Activated B cell treated with CpG ODN at 0.5 μM for 24 hours (primary cell): Measurements from ENCODE around the gene TSC1. TPM values are rescaled to one million over a fixed set of nuclear protein-coding genes. Genes with fewer than 3 reads are reported as not detected.

Experiments used
- ATAC-seq: fragments of 200-7000 bp; cut with Tn5 transposase; one replicate; pipeline ENCODE4 v1.10.0; 2021; ENCODE audit warnings: low read depth, mild to moderate bottlenecking, moderate library complexity
- CTCF ChIA-PET: fragments of 350-600 bp; sonication (Branson Sonifier 250); formaldehyde crosslinking; loops from one replicate; lab custom pipeline; 2021; ENCODE audit warnings: antibody characterized with exemption; lab: Charles Lee
- POLR2A ChIA-PET: fragments of 350-600 bp; sonication (Branson Sonifier 250); formaldehyde crosslinking; loops from one replicate; lab custom pipeline; 2021; ENCODE audit warnings: antibody characterized with exemption; lab: Charles Lee
- DNase-seq: peaks from one replicate; pipeline ENCODE4 v3.0.0; 2022
- H3K27ac Mint-ChIP-seq: one replicate; pipeline ENCODE4 v1.8.0; 2020; ENCODE audit warnings: mixed read lengths
- H3K27me3 Mint-ChIP-seq: one replicate; pipeline ENCODE4 v1.8.0; 2021; ENCODE audit warnings: mixed read lengths
- H3K36me3 Mint-ChIP-seq: one replicate; pipeline ENCODE4 v1.8.0; 2021; ENCODE audit warnings: low read depth, mixed read lengths
- H3K4me1 Mint-ChIP-seq: one replicate; pipeline ENCODE4 v1.8.0; 2021; ENCODE audit warnings: mixed read lengths
- H3K4me3 Mint-ChIP-seq: one replicate; pipeline ENCODE4 v1.8.0; 2020; ENCODE audit warnings: mild to moderate bottlenecking, mixed read lengths
- H3K9me3 Mint-ChIP-seq: one replicate; pipeline ENCODE4 v1.8.0; 2020; ENCODE audit warnings: mixed read lengths
- CTCF ChIP-seq: fragments of 200-600 bp; IDR thresholded peaks from one replicate; pipeline ENCODE4 v1.8.0; 2022; ENCODE audit warnings: antibody characterized with exemption, mild to moderate bottlenecking
- intact Hi-C: fragments of 100-400 bp; cut with micrococcal nuclease; formaldehyde crosslinking; loops from one replicate; pipeline ENCODE4 v1.15.1; 2024
- total RNA-seq: library from RNA; stranded (reverse); gene quantifications from 2 replicates; pipeline ENCODE4 v1.2.3, GENCODE V29; 2022

TSC1 gene
- total RNA-seq, 1 donor from 2014 or later, result 61.4 TPM

DNA sequence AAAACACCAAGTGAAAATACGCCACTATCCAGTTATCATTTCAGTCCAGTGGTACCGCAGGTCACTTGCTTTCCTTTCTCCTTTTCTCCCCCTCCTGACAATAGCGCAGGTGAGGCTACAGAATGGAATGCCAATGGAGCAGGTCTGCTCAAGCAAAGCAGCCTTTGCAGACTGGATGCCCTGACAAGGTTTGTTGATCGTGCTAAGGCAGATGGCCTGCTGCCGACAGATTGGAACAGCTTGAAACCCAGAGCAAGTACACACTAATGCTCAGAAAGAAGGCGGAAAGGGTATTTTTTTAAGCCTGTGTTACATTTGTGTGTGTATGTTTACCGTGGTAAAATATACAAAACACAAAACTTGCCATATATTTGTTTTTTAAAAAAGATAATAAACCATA lies 46.4 kb downstream of the TSC1 start:
- Mint-ChIP-seq H3K4me1 (peaks cover 5% of the 10 kb centered on the region), H3K27me3 (no peaks in the 10 kb centered on the region), H3K36me3 (peaks cover 83% of the 10 kb centered on the region), H3K27ac (no peak overlapping the region), H3K9me3 (no peaks in the 10 kb centered on the region), H3K4me3 (no peak overlapping the region)
- ChIA-PET CTCF (interaction anchor here (0.6 kb wide), 1 partner anchor 10 kb away, joined by 3 read pairs; no protein-coding TSS in a partner anchor), POLR2A (no interaction called here)
- DNase-seq (no peak), ATAC-seq (no peak)
- intact Hi-C loops, result no loop called here
- TF ChIP-seq CTCF, result no peak

DNA sequence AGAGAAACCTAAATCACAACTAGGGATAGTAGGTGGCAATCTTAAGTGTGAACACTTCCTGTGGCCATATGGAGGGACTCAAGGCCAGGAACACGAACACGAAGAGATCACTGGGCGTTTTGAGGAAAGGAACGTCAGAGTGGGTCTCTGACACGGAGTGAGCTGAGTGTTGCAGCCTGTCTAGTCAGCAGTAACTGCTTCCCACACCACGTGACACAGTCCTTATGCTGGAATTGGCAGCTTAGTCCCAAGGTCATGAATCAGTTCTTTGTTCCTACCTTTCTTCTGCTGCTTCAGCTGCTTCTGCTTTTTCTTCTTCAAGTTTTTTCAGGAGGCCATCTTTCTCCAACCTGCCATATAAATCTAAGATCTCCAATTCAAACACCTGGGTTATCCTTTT lies 47.5 kb downstream of the TSC1 start:
- no peak overlapping the region for H3K4me3 Mint-ChIP-seq
- CTCF ChIA-PET, result no interaction called here
- intact Hi-C loops, result no loop called here
- DNase-seq (no peak), ATAC-seq (no peak)
- no peaks in the 10 kb centered on the region for H3K9me3 Mint-ChIP-seq
- POLR2A ChIA-PET, result no interaction called here
- peaks cover 5% of the 10 kb centered on the region for H3K4me1 Mint-ChIP-seq
- peaks cover 79% of the 10 kb centered on the region for H3K36me3 Mint-ChIP-seq
- no peaks in the 10 kb centered on the region for H3K27me3 Mint-ChIP-seq
- no peak overlapping the region for H3K27ac Mint-ChIP-seq
- no peak for TF ChIP-seq CTCF

- H3K4me3 Mint-ChIP-seq, result no peak overlapping the region
- H3K9me3 Mint-ChIP-seq, result no peaks in the 10 kb centered on the region
- intact Hi-C loops, result no loop called here
- no peaks in the 10 kb centered on the region for H3K27me3 Mint-ChIP-seq
- CTCF ChIA-PET, result no interaction called here
- peaks cover 75% of the 10 kb centered on the region for H3K36me3 Mint-ChIP-seq
- TF ChIP-seq CTCF, result no peak
- POLR2A ChIA-PET, result no interaction called here
- ATAC-seq, result no peak
- no peak for DNase-seq
- peaks cover 2% of the 10 kb centered on the region for H3K4me1 Mint-ChIP-seq
- no peak overlapping the region for H3K27ac Mint-ChIP-seq
These were observed 48.2 kb downstream of the TSC1 start for GRCh38 chr9:132896264-132896663.

GRCh38 chr9:132894862-132895835 lies 49.3 kb downstream of the TSC1 start:
- H3K9me3 Mint-ChIP-seq, result no peaks in the 10 kb centered on the region
- no peaks in the 10 kb centered on the region for H3K27me3 Mint-ChIP-seq
- no peak for TF ChIP-seq CTCF
- H3K4me1 Mint-ChIP-seq, result peaks cover 4% of the 10 kb centered on the region
- ATAC-seq (no peak), DNase-seq (no peak)
- CTCF ChIA-PET, result interaction anchor here (1.0 to 1.2 kb wide), 2 partner anchors 10 to 46 kb away, joined by 3 to 4 read pairs; no protein-coding TSS in a partner anchor
- intact Hi-C loops, result no loop called here
- H3K27ac Mint-ChIP-seq, result no peak overlapping the region
- POLR2A ChIA-PET, result interaction anchor here (0.7 kb wide), 1 partner anchor 1039 kb away, joined by 14 read pairs; no protein-coding TSS in a partner anchor
- H3K36me3 Mint-ChIP-seq, result peaks cover 64% of the 10 kb centered on the region
- no peak overlapping the region for H3K4me3 Mint-ChIP-seq

DNA sequence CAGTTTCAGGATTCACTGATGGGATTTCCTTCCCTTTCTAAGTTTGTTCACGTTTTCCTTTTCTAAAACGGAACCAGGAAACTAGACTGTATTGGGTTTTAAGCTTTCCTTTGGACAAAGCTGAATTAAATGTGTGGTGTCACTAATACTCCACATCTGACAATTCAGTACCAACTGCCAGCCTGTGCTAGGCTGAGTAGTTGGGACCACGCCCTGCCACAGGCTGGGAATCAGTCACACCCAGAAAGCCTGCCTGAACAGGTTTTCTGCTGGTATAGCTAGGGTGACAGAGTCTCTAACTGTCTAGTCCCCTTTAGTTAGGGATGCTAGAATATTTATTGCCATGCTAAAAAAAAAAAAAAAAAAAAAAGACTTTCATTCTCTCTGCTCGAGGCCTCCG lies 50.1 kb downstream of the TSC1 start:
- intact Hi-C loops, result no loop called here
- no peak overlapping the region for H3K27ac Mint-ChIP-seq
- H3K9me3 Mint-ChIP-seq, result no peaks in the 10 kb centered on the region
- ChIA-PET POLR2A (interaction anchor here (0.7 kb wide), 1 partner anchor 1038 kb away, joined by 14 read pairs; no protein-coding TSS in a partner anchor), CTCF (interaction anchor here (1.0 to 1.2 kb wide), 2 partner anchors 11 to 46 kb away, joined by 3 to 4 read pairs; no protein-coding TSS in a partner anchor)
- H3K27me3 Mint-ChIP-seq, result no peaks in the 10 kb centered on the region
- TF ChIP-seq CTCF, result no peak
- DNase-seq, result no peak
- H3K36me3 Mint-ChIP-seq, result peaks cover 56% of the 10 kb centered on the region
- no peak overlapping the region for H3K4me3 Mint-ChIP-seq
- H3K4me1 Mint-ChIP-seq, result peaks cover 10% of the 10 kb centered on the region
- no peak for ATAC-seq
